Muscle of back (tissue), 11 donors: ENCODE results near the gene STK33. TPM values are rescaled to one million over a fixed set of nuclear protein-coding genes. Genes with fewer than 3 reads are reported as not detected.
A peak's percentile ranks its signal among the peaks of the same experiment; 100 is the strongest.

Source experiments
- DNase-seq, 3 donors: peaks; one replicate each; pipeline versions ENCODE4 v3.0.0 to v3.0.0-alpha.2; 2013
- polyA plus RNA-seq, 10 donors: library from polyadenylated mRNA; unstranded; fragments of 120-200 nt; gene quantifications; one replicate each; pipeline ENCODE4 v1.2.1, GENCODE V29; 2013; ENCODE audit not compliant: insufficient read length in 10 of 10

STK33 gene
- polyA plus RNA-seq, 10 donors = 3.1 to 6.2 (median 3.9) TPM

DNA sequence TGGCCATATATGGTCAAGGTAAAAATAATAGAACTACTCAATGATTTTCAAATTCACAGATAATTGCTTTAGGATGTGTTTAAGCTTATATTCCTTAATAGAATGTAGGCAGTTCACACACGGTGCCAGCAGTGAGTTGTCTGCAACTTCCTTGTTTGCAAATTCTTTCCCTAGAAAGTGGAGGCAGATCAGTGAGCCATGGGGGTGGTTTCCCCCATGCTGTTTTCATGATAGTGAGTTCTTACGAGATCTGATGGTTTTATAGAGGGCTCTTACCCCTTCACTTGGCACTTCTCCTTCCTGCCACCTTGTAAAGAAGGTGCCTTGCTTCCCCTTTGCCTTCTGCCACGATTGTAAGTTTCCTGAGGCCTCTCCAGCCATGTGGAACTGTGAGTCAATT, 218.6 kb downstream of the STK33 start:
- DNase-seq = no peak

DNA sequence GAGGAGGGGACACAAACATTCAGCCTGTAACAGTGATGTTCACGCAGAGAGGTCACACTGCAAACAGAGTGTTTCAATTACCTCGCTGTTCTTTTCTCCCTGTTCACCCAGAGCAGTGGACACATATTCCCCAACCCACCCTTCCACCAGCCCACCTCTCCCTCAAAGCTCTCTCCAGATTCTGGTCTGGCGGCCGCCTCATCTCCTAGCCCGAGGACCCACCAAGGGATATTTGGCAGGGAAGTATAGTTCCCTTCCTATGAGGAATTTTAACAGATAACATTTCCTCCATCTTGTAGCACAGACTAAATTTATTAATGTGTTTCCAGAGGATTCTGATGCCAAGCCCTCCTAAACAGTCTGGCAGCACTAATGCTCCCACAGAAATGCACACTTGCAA, 219.3 kb downstream of the STK33 start:
- no peak for DNase-seq

DNA sequence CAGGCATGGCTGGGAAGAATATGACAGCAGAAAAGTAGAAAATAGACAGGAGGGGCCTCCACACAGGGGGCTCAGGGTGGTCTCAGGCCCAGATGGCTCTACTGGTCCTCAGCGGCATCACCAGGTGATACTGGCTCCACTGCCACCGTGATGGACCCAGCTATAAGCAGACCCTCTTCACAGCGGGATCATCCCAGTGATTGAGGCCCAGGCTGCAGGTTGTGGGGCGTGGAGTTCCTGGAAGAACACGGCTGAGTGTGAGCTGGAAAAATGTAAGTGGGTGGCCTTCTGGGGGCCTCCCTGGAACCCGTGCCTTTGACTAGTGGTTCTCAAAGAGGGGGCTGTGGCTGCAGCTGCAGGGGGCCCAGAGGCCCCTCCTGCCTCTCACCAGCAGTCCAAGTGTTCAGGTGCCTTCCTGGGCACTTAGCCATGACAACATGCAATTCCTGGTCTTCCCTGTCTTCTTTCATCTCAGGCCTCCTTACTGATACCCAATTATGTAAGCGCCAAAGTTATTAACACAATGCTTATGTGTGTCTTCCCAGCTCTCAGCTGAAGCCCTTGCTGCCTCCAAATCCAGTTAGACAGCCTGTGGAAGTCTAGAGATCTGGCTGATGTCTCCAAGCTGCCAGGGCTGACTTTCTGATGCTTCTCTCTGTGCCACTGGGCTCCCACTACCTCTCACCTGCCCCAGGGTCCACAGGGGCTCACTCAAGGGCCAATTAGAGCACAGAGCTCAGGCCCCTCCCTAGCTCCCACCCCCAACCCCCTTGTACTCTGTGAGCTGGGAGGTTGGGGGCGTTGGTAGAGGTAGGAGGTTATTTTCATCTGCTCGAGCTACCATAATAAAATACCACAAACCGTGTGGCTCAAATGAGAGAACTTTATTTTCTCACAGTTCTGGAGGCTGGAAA, 220.3 kb downstream of the STK33 start:
- DNase-seq = no peak

DNA sequence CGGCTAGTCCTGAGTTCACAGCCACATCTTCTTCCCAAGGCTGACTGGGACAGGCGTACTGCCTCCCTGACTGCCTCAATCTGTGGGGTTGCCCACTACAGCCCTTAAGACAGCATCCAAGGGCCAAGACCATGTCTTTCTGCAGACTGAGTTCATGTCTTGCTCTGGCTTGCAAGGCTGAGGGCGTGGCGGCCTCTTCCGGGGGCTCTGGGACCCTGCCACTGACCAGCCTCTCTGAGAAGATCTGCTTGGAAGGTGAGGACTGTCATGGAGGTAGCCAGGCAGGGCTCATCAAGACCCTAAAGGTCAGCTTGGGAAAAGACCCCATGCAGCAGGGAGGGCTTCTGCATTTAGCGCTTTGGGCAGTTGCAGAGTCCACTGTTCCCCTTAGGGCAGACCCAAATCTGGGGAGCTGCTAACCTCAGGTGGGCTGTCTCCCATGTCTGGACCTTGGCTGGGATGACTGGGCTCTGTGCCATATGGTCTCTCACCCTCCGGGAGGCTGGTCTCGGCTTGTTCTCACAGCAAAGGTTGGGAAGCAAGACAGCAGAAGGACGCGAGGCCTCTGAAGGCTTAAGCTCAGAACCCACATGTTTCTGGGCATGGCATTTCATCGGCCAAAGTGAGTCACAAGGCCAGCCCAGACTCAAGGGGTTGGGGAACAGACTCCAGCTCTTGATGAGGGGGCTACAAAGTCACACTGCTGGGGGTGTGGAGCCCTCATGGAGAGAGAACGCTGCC, 221.2 kb downstream of the STK33 start:
- no peak for DNase-seq

DNA sequence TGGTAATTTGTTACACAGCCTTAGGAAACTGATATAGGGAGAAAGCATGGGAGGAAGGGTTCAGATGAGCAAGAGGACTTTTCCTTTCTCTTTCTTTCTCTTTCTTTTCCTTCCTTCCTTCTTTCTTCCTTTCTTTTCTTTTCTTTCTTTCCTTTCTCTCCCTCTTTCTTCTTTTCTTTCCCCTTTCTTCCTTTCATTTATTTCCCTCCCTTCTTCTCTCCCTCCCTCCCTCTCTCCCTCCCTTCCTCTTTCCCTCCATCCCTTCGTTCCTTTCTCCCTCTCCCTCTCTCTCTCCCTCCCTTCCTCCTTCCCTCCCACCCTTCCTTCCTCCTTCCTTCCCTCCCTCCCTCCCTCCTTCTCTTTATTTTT, 222.5 kb downstream of the STK33 start:
- DNase-seq = no peak

DNA sequence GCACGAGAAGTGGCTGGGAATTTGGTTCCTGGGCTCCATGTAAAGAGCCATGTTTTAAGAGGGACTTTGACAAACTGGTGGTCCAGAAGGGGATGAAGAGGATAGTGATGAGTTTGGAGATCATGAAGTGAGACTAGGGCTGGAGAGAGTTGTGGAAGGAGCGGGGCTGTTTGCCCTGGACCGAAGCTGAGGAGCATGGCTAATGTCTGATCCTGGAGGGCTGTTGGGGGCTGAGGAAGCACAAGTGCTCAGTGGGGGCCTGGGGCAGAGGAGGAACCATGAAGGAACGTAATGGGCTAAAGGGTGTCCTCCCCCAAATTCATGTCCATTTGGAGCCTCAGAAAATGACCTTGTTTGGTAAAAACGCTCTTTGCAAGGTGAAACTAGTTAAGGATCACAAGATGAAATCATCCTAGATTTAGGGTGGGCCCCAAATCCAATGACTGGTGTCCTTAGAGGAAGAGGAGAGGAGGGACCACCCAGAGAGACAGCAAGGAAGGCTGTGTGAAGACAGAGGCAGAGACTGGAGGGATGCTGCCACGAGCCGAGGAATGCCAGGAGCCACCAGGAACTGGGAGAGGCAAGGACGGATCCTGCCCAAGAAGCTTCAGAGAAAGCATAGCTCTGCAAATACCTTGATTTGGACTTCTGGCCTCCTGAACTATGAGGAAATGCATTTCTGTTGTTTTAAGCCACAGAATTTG, 223.1 kb downstream of the STK33 start:
- no peak for DNase-seq

DNA sequence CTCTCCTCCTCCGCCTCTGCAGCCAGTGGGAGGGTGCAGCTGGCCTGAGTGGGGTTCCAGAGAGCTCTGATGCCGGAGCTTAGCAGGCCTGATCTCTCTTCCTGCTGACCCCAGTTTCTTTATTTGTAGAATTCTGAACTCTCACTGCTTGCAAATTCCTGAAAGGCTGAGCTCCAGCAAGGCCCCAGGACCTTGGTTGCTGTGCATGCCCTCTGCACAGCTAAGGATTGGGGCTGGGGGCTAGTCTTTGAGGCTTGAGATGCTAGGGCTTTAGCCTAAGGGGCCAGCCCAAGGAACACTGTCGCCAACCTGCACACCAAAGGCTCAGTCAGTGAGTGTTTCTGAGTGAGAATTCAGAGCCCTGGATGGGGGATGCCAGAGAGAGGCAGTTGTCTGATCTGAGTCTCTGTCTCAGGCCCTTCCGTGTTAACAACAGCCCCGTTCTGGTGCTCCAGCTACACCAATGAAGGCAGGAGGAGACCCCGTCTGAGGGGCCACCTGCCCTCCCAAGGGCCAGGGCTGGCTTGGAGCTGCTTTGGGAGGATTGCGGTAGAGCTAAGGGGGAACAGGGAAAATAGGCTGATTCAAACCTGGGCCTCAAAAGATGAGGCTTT, 224.3 kb downstream of the STK33 start:
- no peak for DNase-seq

DNA sequence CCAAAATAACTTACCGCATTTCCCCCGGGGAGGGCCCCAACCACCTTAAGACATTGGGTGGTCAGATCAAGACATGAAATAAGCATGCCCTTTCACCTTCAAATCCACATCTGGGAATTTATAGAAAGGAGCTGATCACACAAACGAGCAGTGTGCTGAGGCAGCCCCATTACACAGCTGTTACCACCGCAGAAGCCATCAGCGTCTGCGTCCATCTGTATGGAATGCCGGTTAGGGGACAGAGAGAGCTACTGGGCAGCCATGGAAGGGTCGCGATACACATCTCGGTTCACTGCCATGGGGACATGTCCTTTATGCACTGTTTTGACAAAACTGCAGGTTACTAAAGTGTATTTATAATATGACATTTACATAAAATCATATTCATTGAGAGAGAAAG, 225.3 kb downstream of the STK33 start:
- DNase-seq = no peak

DNA sequence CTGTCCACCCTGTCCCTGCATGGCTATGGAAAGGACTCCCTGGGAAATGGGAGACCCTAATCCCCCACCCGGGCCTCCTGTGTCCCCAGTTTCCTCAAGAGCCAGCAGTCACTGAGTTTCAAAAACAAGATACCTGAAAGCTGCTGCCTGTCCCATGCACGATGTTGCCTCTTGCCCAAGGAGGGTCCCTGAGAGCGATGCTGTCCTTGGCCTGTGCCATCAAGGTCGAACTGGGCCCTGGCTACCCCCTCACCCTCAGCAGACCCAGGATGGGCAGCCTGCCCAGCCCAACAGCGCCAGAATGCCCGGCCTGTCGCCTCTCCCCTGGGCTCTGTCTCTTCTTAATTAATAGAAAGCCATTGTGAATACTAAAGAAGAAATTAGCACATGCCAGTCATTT, 225.8 kb downstream of the STK33 start:
- no peak for DNase-seq

DNA sequence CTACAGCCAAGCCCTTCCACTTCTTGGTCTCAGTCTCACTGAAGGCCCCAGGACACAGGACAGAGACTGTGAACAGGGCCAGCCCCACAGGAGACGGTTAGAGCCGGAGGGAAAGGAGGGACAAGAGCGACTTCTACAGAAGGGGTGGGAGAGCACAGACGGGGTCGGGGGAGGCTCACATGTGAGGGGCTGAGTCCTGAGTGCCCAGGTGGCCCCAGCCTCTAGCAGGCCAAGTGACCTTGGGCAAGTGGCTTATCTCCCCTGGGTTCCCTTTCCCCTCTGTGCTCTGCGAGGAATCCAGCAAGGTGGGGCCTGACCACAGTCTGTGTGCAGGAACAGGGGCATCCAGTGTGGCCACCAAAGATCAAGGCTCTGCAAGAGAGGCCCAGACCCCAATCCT, 227.7 kb downstream of the STK33 start:
- DNase-seq = no peak

DNA sequence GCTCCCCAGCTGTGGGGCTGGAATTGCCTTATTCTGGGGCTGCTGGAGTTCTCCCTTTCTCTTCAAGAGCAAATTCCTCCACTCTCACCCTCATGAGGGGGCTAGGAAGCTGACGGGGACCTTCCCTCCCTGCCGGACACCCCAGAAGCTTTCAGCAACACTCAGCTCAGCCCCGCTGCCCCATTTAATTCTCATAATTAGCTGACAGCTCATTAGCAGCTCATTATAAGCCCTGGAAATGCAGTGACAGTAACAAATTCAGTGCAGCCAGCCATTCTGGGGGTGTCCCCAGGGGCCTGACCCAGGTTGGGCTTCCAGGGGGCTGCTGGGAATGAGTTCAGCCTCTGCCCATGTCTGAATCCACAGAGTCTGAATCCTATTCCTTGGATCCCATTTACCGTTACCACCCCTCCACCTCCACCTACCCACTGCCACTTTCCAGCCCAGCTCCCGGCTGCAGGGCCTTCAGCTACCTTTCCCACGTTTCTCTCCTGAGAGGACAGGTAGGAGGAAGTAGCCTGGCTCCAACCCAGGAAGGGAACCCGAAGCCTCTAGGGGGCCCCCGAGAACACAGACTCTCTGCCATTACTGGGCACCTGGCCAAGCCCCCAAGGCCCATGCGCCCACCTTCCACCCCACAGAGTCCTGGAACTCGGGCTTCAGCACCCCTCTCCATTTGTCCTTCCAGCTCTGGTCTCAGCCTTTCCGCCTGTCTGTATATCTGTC, 228.6 kb downstream of the STK33 start:
- no peak for DNase-seq

DNA sequence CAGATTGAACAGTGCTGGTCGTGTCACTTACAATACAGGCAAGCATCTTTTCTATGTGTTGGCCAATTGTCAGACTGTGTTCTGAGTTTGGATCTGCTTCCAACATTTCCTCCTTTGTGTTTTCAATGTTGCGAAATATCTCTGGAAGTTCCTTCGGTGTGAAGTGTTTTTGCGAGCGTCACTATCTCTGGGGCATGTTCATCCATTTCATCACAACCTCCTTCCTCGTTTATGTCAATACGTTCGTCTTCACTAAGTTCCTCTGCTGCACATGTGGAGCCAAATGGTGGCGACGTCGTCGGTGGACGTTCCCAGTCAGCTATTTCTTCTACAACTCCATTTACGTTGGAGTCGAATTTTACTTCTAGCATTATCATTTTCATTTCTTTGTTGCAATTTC, 230.1 kb downstream of the STK33 start:
- peak in 2 of 3 donors; percentile 2 to 32 for DNase-seq

DNA sequence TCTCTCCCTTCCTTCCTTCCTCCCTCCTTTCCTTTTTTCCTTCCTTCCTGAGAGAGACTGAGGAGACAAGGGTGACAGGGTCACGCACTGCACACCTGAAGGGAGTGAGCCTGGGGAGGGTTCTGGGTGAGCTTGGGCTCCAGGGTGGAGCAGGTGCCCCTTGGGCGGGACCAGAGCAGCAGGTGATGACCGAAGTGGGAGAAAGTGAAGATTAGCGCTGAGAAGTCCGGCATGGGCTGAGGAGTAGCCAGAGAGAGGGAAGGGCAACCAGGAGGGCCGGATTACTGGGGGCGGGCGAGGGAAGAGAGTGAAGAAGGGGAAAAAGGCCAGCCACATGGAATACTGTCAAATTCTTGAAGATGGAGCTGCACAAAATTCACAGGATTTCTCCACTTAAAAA, 231.1 kb downstream of the STK33 start:
- no peak for DNase-seq

DNA sequence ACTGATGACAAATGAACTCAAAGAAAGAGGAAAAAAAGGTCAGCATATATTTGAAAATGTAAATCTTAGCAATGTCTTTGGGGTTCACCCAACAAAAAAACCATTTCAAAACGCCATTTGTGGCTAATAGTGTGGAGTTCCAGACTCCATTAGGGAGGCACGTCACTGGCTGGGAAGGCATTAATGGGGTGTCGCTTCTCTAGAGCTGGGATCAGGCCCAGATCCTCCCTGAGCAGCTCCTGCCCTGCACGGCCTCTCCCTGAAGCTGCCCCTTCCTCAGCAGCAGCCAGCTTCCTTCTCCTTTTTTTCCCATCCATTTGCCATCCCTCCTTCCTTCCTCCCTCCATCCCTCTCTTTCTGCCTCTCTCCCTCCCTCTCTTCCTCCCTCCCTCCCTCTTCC, 231.5 kb downstream of the STK33 start:
- no peak for DNase-seq

DNA sequence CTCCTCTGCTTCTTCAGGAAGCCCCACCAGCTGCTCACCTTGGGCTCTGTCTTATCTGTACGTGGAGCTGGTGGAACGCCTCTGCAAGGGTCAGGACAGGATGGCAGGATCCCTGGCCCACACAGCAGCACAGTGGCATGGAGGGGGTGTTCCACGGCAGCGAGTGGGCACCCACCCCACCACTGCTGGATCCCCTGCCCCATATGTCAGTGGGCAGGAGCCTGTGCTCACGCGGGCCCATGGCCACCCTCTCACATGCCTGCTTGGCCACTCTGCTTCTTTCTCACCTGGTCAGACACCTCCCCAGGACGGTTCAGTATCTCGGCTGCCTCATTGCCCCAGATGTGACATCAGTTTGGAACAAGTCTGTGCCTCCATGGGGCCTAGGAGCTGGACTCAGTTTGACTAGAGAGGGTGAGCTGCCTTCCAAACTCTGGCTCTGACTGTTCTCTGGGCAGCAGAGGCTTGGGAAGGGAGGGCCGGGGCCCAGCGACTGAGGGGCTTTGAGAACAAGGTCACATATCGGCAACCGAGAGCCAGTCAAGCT, 232.3 kb downstream of the STK33 start:
- no peak for DNase-seq

DNA sequence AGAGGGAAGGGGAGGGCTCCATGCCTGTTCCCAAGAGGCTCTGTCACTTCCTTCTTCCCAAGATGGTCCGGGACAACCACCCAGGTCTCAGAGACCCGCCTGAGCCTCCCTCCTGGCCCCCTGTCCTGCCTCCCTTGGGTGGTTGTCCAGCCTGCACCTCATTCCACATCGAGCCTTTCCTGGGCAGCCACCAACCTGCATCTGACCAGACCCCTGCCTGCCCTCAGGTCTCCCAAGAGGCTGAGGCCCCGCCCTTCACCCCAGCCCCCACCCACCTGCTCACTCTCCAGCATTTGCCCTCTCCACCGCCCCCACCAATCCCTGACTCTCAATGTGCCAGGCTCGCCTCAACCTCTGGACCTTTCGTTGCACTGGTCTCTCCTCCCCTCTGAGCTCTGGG, 232.8 kb downstream of the STK33 start:
- DNase-seq = no peak

DNA sequence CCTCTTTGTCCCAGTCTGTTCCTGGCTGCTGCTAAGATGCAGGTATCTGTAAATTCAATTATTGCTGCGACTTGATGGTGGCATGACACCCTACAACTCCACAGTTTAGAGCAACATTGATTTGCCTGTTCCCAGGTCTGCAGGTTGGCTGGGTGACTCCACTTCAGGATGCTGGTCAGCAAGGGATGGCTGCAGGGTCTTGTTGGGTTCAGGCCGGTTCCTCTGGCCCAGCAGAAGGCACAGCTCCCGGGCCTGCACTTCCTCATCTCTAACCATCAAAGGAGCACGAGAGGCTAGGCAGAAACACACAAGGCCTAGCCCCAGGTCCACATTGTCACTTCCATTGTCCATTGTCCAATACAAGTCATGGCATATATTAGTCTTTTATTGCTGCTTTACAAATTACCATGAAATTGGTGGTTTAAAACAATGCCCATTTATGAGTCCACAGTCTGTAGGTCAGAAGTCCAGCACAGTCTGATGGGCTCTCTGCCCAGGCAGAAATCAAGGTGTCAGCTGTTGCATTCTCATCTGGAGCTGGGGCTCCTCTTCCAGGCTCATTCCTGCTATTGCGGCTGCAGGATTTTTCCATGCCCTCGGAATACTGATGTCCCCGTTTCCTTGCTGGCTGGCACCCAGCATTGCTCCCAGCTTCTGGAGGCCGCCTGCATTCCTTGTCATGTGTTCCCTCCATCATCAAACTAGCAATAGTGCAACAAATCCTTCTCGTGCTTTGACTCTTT, 233.8 kb downstream of the STK33 start:
- no peak for DNase-seq

DNA sequence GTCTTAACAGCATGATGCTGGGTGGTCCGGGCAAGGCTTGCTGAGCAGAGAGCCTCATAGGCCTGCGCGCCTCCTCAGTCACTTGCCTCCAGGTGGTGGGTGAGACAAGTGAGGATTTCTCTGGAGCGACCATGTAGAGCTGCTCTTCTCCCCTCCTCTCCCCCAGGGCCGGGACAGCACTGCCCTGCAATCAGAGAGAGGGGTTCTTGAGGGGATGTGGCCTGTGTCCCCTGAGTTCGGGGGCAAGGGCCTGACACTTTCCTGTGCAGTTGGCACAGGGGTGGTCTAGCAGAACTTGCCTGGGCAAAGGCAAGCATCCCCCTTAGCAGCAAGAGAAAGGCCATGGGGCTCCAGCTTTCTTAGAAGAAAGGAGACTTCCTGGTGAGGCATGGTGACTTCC, 234.5 kb downstream of the STK33 start:
- DNase-seq = no peak

DNA sequence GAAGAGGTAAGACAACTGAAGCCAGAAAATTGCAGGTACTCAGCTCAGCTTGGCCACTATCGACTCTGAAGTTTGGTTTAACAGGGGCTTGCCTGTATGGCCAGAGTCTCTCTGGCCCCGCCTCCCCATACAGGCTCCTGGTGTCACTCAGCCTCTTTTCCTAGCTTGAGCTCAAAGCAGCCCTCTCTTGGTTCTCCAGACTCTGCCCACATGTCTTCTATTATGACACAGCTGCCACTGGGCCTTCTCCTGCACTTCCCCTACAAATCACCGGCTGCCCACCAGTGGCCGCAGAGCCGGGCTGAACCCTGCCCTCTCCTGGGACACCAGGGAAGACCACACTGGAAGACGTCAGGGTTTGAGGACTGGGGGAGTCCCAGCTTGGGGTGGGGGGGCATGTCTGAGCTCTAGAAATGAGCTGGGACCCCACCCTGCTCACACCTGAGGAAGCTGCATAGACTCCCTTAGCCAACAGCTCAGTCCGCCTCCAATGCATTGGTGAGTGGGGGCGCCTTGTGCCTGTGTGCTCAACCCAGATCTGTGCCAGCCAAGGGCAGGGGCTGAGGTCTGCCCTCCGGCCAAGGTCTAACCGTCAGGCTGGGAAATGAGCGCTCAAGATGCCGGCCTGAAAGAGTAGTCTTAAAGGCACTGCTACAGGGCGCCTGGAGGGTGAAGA, 236.0 kb downstream of the STK33 start:
- no peak for DNase-seq

DNA sequence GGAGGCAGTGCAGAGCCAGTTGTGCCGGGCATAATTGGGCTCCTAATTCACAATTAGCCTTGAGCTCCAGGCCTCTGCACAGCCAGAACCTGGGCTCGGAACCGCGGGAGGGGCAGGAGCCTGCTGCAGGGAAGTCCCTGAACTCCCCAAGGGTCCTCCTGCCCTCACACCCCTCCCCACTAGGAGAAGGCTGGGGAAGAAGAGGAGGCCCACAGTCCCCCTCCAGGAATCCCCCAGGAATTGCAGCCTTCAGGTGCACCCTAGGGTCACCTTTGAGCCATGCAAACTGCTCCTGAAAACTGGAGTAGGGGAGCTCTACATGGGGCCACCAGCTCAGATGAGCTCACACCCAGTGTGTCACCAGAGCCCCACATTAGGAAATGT, 236.5 kb downstream of the STK33 start:
- no peak for DNase-seq
